Smooth muscle cell (in vitro differentiated cells): ENCODE measurements around the gene CXCL5. TPM values are rescaled to one million over a fixed set of nuclear protein-coding genes. Genes with fewer than 3 reads are reported as not detected.

Source experiments
- DNase-seq: peaks from one replicate; lab custom pipeline; 2025; ENCODE audit not compliant: unreplicated experiment; lab: John Stamatoyannopoulos, UW
- H2AFZ ChIP-seq: fragments of 200-600 bp; sonication (generic); 2 replicates; pipeline ENCODE4 v1.6.0; 2016; ENCODE audit warnings: antibody characterized with exemption, low read depth, mild to moderate bottlenecking
- H3F3A ChIP-seq: fragments of 200-600 bp; sonication (generic); 2 replicates; pipeline ENCODE4 v1.6.0; 2017; ENCODE audit warnings: antibody characterized with exemption, low read depth
- H3K27ac ChIP-seq: fragments of 200-600 bp; sonication (generic); 2 replicates; pipeline ENCODE4 v1.5.1; 2016; ENCODE audit warnings: low read depth, mild to moderate bottlenecking
- H3K27me3 ChIP-seq: fragments of 200-600 bp; sonication (generic); 2 replicates; pipeline ENCODE4 v1.6.1; 2016; ENCODE audit warnings: low read depth, mild to moderate bottlenecking
- H3K36me3 ChIP-seq: fragments of 200-600 bp; sonication (generic); 2 replicates; pipeline ENCODE4 v1.5.1; 2016; ENCODE audit warnings: low read depth
- H3K4me1 ChIP-seq: fragments of 200-600 bp; sonication (generic); 2 replicates; pipeline ENCODE4 v1.5.1; 2016; ENCODE audit warnings: low read depth
- H3K4me2 ChIP-seq: fragments of 200-600 bp; sonication (generic); 2 replicates; pipeline ENCODE4 v1.6.0; 2016; ENCODE audit warnings: mild to moderate bottlenecking
- H3K4me3 ChIP-seq: fragments of 200-600 bp; sonication (generic); 2 replicates; pipeline ENCODE4 v1.5.1; 2016; ENCODE audit warnings: mild to moderate bottlenecking
- H3K79me2 ChIP-seq: fragments of 200-600 bp; sonication (generic); 2 replicates; pipeline ENCODE4 v1.6.0; 2016; ENCODE audit warnings: low read depth, mild to moderate bottlenecking
- H3K9ac ChIP-seq: fragments of 200-600 bp; sonication (generic); 2 replicates; pipeline ENCODE4 v1.6.0; 2016; ENCODE audit warnings: low read depth
- H3K9me3 ChIP-seq: fragments of 200-600 bp; sonication (generic); replicated peaks from 2 replicates; pipeline ENCODE4 v1.5.1; 2016; ENCODE audit warnings: low read depth
- H4K20me1 ChIP-seq: fragments of 200-600 bp; sonication (generic); 2 replicates; pipeline ENCODE4 v1.6.0; 2016; ENCODE audit warnings: low read depth
- CTCF ChIP-seq: fragments of 200-600 bp; sonication (generic); IDR thresholded peaks from 2 replicates; pipeline ENCODE4 v1.5.1; 2017; ENCODE audit warnings: borderline replicate concordance, mild to moderate bottlenecking, antibody characterized with exemption; ENCODE audit not compliant: insufficient read depth, poor library complexity, severe bottlenecking
- WGBS: methylation state at CpG from one replicate; pipeline ENCODE4 v1.1.7; 2016; ENCODE audit warnings: low lambda C conversion rate; 5-methylcytosine and 5-hydroxymethylcytosine counted together
- polyA plus RNA-seq: library from polyadenylated mRNA; unstranded; fragments of >200 nt; fragmentation: Nextera tagmentation; extraction: Ambion mirVana; gene quantifications from 2 replicates; pipeline ENCODE4 v1.2.1, GENCODE V29; 2016
- total RNA-seq: library from RNA; depleted of rRNA; stranded (reverse); fragments of >200 nt; gene quantifications from 2 replicates; pipeline ENCODE4 v1.2.3, GENCODE V29; 2014

CXCL5 gene
- total and polyA plus RNA-seq, 2 experiments from 2014 or later, result 3.7 to 4.2 TPM

GRCh38 chr4:74045247-74045646 lies 46.8 kb upstream of the CXCL5 start:
- TF ChIP-seq CTCF, result no peak
- no peaks in the 10 kb centered on the region for H3K4me1 ChIP-seq
- 48% methylated on average over 3 of the region's 3 CpGs for WGBS
- no peak overlapping the region for H3K4me3 ChIP-seq
- H3K4me2 ChIP-seq, result peak overlapping the region; percentile 21
- no peak for DNase-seq
- H3K9me3 ChIP-seq, result no peaks in the 10 kb centered on the region
- peak overlapping the region; percentile 9 for H3K9ac ChIP-seq
- no peak overlapping the region for H2AFZ ChIP-seq
- no peaks in the 10 kb centered on the region for H3K79me2 ChIP-seq
- no peaks in the 10 kb centered on the region for H3K36me3 ChIP-seq
- H3F3A ChIP-seq, result no peaks in the 10 kb centered on the region
- peaks cover 4% of the 10 kb centered on the region for H3K27me3 ChIP-seq
- no peak overlapping the region for H3K27ac ChIP-seq
- H4K20me1 ChIP-seq, result no peaks in the 10 kb centered on the region

- Histone ChIP-seq H3K9me3 (no peaks in the 10 kb centered on the region), H3K27ac (no peak overlapping the region)
- 83% methylated on average over 3 of the region's 3 CpGs for WGBS
Observed at GRCh38 chr4:74044677-74045076, 46.2 kb upstream of the CXCL5 start.

GRCh38 chr4:74042681-74043080 lies 44.2 kb upstream of the CXCL5 start:
- no peaks in the 10 kb centered on the region for H4K20me1 ChIP-seq
- H2AFZ ChIP-seq, result no peak overlapping the region
- no peaks in the 10 kb centered on the region for H3F3A ChIP-seq
- peaks cover 5% of the 10 kb centered on the region for H3K4me1 ChIP-seq
- no peak overlapping the region for H3K4me2 ChIP-seq
- no peaks in the 10 kb centered on the region for H3K36me3 ChIP-seq
- no peaks in the 10 kb centered on the region for H3K79me2 ChIP-seq
- WGBS, result 82% methylated on average over 2 of the region's 2 CpGs
- no peak for DNase-seq
- H3K4me3 ChIP-seq, result no peak overlapping the region
- H3K9ac ChIP-seq, result no peak overlapping the region
- TF ChIP-seq CTCF, result no peak
- no peak overlapping the region for H3K27ac ChIP-seq
- peaks cover 12% of the 10 kb centered on the region for H3K27me3 ChIP-seq
- no peaks in the 10 kb centered on the region for H3K9me3 ChIP-seq

More at GRCh38 chr4:74044677-74045076, 46.2 kb upstream of the CXCL5 start:
- Histone ChIP-seq H3K4me3 (no peak overlapping the region), H4K20me1 (no peaks in the 10 kb centered on the region), H3K9ac (peak overlapping the region; percentile 9), H3K36me3 (no peaks in the 10 kb centered on the region), H3K4me2 (peak overlapping the region; percentile 21), H2AFZ (no peak overlapping the region), H3K27me3 (peaks cover 9% of the 10 kb centered on the region), H3K79me2 (no peaks in the 10 kb centered on the region), H3F3A (no peaks in the 10 kb centered on the region), H3K4me1 (no peaks in the 10 kb centered on the region)
- no peak for DNase-seq
- TF ChIP-seq CTCF, result no peak

- Histone ChIP-seq H3K4me1 (peaks cover 5% of the 10 kb centered on the region), H3K9ac (no peak overlapping the region), H3K4me3 (no peak overlapping the region), H3K27ac (no peak overlapping the region), H3F3A (no peaks in the 10 kb centered on the region), H3K9me3 (no peaks in the 10 kb centered on the region), H2AFZ (no peak overlapping the region), H3K4me2 (no peak overlapping the region), H3K36me3 (no peaks in the 10 kb centered on the region), H4K20me1 (no peaks in the 10 kb centered on the region), H3K27me3 (peaks cover 24% of the 10 kb centered on the region), H3K79me2 (no peaks in the 10 kb centered on the region)
- WGBS, result 67% methylated on average over 1 of the region's 1 CpG
- DNase-seq, result no peak
- TF ChIP-seq CTCF, result no peak
Observed at GRCh38 chr4:74041418-74041817, 42.9 kb upstream of the CXCL5 start.
